ENCODE results near the gene RTP1. TPM values are rescaled to one million over a fixed set of nuclear protein-coding genes. Genes with fewer than 3 reads are reported as not detected.
"Not testable (repeated sequence)": the region's sequence is repeated elsewhere in the genome, so short reads cannot be mapped to it uniquely, and the experiment has no call there.

The RTP1 gene
- polyA plus RNA-seq, 3 donors: not detected

DNA sequence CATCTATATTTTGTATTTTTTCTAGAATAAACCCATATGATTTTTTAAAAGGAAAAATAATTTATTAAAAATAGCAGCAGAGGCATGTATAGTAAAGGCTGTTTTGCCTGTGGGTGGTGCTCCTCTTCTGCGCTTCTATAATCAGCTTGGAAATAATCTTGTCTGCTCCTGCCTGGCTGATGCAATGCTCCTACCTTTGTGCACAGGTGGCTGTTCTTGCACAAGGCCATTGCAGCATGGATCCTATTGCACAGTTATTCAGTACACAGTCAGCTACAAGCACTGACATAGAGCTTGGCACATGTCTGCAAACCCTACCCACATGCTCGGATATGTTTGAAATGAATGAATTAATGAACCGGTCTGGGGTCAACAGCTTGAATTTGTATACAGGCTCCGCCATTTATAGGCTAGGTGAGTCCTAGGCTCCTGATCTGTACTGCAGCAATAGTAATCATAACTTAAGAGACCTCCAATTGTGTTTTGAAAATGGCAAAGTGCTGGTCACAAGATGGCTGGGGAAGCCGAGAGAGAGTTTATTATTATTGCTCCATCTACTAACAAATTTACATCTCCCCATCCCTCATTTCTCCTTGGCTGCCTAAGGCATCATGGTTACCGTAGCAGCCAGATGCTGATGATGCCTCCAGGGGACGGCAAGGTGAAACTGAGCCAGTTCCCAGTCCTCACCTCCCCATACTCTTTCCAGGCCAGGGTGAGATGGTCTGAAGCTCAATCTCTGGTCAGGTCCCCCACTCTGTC, 532 bp upstream of the RTP1 start:
- no peak for DNase-seq (ENCODE audit: low read depth in 3 of 3, low spot score in 2 of 3)

DNA sequence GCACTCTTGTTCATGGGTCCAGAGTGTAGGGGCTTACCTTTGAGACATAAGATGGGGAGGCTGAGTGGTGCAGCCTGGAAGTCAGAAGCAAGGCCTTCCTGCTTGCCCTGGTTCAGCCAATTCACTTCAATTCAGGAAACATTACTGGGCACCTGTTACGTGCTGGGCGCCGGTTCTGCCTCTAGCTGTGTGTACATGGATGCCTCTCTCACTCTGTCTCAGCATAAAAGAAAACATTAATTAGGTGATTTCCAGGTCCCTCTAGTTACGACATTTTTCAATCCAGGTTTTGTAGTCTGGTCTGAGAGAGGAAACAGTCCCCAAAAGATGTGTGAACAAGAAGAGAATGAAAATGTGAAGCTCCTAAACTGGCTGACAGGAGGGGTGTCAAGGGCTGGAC, 1.2 kb downstream of the RTP1 start:
- DNase-seq (ENCODE audit: low read depth in 3 of 3, low spot score in 2 of 3): no peak

DNA sequence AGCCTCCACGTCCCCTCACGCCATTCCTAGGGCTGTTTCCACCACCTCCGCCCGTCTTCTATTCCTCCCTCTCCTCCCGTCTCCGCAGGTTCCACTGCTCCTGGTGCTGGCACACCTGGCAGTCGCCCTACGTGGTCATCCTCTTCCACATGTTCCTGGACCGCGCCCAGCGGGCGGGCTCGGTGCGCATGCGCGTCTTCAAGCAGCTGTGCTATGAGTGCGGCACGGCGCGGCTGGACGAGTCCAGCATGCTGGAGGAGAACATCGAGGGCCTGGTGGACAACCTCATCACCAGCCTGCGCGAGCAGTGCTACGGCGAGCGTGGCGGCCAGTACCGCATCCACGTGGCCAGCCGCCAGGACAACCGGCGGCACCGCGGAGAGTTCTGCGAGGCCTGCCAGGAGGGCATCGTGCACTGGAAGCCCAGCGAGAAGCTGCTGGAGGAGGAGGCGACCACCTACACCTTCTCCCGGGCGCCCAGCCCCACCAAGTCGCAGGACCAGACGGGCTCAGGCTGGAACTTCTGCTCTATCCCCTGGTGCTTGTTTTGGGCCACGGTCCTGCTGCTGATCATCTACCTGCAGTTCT, 2.3 kb downstream of the RTP1 start:
- DNase-seq (ENCODE audit: low read depth in 3 of 3, low spot score in 2 of 3): not testable (repeated sequence)

DNA sequence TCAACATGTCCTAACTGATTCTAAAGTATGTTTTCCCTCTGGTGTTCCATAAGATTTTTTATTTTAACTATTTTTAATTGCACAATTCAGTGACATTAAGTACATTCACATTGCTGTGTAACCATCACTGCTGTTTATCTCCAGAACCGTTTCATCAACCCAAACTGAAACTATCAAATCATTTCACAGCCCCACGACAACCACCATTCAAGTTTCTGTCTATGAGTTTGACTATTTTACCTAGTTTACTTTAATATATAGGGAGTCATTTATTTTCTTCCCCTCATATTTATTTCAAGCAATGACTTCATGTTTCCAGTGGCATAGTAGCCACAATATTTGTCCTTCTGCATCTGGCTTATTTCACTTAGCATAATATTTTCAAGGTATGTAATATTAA, 8.4 kb downstream of the RTP1 start:
- no peak for DNase-seq (ENCODE audit: low read depth in 3 of 3, low spot score in 2 of 3)

DNA sequence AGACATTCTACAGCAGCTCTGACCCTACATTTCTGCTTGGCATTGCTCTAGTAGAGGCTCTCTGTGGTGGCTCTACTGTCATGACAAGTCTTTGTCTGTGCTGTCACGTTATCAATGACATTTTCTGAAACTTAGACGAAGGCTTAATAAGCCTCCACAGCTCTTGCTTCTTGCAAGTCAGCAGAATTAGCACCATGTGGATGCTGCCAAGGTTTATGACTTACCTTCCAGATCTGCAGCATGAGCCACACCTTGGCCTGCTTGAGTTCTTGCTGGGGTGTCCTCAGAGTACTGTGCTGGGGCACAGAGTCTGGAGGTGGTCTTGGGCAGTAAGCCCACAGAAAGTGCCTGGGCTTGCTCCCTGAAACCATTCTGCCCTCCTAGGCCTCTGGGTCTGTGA, 9.8 kb downstream of the RTP1 start:
- no peak for DNase-seq (ENCODE audit: low read depth in 3 of 3, low spot score in 2 of 3)

DNA sequence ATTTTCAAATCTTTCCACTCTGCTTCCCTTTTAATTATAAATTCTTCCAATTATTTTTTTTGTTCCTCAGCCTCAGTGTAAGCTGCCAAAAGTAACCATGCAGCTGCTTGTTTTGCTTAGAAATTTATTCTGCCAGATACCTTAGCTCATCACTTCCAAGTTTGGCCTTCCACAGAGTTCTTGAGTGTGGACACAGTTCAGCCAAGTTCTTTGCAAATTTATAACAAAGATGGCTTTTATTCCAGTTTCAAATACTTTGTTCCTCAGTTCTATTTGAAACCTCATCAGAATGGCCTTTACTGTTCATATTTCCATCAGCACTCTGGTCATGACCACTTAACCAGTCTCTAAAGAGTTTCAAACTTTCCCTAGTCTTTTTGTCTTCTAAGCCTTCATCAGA, 10.3 kb downstream of the RTP1 start:
- no peak for DNase-seq (ENCODE audit: low read depth in 3 of 3, low spot score in 2 of 3)

DNA sequence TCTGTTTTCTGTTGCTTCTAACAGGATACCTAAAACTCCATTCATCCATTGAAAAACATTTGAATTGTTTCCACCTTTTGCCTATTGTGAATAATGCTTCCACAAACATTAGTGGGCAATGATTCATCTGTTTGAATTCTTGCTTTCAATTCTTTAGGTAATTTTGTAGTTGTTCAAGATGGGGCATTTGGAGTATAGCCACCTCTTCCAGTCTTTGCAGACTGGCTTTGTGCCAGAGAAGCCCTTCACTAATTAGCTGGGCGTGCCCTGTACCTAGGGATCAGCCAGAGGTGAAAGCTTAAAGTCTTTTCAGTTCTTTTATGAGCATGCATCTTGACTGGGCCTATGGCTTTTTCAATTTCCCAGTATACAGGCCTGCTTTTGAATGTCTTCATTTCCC, 10.9 kb downstream of the RTP1 start:
- DNase-seq (ENCODE audit: low read depth in 3 of 3, low spot score in 2 of 3): no peak

DNA sequence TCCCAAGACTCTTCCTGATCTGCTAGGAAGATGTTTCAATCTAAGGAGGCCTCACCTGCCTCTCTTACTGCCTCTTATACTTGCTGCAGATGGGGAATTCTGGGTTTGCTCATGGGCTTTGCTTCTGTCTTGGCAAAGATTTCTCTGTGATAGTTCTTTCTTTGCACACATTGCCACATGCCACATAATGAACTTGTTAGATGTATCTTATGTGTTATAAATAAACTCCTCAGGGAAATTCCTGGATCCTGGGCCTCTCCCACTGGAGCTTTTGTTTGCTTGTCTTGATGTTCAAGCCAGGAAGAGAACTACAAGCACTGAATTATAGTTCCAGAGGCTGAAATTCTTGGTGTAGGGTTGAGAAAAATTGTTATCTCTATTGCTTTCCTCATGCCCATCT, 12.2 kb downstream of the RTP1 start:
- DNase-seq (ENCODE audit: low read depth in 3 of 3, low spot score in 2 of 3): no peak

DNA sequence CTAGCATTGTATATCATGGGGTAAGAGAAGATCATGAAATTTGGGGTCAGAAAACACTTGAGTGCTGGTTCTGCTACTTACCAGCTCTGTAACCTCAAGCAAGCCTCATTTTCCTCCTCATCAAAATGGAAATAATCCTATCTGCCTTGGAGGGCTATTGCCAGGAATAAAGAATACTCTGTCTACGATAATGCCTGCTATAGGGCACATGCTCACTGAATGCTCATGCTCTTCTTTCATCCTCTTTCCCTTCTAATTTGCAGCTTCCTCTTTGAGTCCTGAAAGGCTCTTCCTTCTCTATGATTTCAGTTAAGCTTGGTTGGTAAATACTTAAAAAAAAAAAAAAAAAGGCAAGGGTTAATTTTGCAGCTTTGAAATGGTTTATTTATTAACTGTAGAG, 12.8 kb downstream of the RTP1 start:
- DNase-seq (ENCODE audit: low read depth in 3 of 3, low spot score in 2 of 3): no peak

DNA sequence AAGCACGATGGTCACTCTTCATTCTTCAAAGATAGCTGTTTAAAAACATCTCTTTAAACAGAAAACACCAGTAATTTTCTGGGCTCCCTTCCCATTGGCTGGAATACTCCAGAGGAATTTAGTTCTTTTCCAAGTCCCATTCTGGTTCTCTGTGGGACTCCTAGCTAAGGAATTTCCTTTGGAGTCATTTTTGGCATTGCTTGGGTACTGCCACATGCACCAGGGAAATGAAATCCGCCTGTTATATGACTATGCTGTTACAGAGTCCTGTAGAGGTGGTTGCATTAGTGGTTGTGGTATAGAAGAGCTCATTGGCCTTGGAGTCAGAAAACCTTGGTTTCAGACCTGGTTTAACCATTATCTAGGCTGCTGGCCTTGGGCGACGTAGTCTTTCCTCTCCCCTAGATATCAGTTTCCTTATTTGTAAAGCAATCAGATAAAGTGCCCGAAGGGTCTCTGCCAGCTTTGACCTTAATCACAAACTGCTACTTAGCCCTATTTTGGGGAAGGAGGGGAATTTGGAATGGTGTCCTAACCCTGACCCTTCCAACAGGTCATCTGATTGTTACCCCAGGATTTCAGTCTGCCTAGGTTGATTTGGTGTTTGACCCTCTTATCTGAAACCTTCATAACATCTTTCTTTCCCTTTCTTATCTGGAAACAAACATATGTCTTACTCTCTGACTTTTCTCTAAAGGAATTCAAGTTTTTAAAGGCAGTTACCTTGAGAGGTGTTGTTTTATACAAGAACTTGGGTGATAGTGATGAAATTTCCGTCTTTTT, 13.4 kb downstream of the RTP1 start:
- no peak for DNase-seq (ENCODE audit: low read depth in 3 of 3, low spot score in 2 of 3)

DNA sequence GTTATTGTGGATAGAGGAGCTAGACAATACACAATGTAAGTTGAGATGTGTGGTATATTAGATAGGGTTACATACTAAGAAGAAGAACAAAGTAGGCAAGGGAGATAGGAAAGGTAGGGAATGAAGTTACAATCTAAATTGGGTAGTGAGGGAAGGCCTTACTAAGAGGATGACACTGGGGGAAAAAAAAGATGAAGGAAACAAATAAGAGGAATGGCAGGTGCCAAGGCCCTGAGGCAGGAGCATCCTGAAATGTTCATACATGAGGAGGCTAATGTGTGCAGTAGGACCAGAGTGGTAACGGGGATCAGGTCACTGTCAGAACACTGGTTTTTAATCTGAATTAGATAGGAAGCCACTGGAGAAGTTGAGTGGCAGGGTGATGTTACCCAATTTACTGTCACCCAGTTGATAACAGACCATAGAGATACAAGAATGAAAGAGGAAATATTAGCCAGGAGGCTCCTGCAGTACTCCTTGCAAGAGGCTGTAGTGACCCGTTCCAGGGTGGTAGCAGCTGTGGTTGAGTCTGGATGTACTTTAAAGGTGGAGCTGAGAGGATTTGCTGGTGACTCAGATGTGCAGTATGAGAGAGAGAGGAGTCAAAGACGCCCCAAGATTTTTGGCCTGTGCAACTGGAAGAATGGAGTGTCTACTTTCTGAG, 14.4 kb downstream of the RTP1 start:
- no peak for DNase-seq (ENCODE audit: low read depth in 3 of 3, low spot score in 2 of 3)

DNA sequence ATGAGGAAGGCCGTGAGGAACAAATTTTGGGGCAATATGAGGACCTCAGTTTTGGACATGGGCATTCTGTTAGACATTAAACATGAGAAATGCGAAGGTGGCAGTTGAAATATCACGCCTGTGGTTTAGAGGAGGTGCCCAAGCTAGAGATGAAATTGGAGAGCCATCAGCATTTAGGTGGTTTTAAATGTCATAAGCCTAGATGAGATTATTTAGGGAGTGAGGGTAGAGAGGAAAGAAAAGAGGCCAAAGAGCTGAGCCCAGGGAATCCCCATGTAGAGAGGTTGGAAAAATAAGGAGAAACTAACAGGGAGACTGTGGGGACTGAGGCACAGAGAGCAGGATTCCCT, 14.9 kb downstream of the RTP1 start:
- DNase-seq (ENCODE audit: low read depth in 3 of 3, low spot score in 2 of 3): no peak

DNA sequence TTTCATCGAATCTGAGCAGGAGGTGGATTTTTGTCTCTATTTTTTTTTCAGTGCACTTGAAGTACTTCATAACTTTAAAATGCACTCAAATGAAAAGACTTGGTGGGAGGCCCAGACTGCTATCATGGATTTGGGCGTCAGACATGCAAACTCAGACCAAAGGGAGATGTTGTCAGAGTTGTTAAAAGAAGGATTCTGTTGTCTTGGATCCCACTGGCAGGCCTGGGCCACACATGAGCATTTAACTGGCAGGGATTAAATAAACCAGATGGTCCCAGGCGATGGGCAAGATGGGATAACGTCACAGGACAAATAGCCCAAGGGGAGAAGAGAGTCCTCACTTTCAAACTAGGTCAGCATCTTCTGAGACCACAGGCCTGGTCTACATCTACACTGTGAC, 15.4 kb downstream of the RTP1 start:
- DNase-seq (ENCODE audit: low read depth in 3 of 3, low spot score in 2 of 3): no peak

DNA sequence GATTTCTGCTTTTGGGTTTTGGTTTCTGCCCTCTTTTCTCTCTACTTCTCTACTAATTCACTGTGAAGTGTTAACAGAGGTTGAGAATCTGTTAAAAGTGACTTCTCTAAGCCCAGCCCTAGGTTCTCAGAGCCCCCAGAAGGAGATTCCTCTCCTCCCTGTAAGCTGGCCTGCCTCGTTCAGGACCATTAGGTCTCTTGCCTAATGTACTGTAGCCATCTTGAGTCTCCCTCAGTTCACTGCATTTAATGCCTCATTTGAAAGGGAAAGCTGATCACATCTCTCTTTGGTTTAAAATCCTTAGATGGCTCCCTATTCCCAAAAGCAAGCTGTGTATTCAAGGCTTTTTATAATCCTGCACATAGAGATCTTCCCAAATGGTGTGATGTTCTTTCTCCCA, 16.3 kb downstream of the RTP1 start:
- peak in 1 of 3 donors; percentile 35 for DNase-seq (ENCODE audit: low read depth in 3 of 3, low spot score in 2 of 3)

DNA sequence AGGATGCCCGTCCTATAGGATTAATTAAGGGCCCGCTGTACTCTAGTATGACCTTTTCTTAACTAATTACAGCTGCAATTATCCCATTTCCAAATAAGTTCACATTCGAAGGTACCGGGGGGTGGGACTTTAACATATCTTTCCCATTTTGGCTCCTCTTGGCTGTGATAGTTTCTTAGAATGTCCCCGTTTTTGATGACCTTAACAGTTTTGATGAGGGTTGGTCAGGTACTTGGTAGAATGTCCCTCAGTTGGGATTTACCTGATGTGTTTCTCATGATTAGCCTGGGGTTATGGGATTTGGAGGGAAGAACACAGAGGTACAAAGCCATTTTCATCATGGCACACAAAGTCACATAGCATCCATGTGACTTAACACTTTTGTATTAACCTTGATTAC, 18.2 kb downstream of the RTP1 start:
- no peak for DNase-seq (ENCODE audit: low read depth in 3 of 3, low spot score in 2 of 3)

DNA sequence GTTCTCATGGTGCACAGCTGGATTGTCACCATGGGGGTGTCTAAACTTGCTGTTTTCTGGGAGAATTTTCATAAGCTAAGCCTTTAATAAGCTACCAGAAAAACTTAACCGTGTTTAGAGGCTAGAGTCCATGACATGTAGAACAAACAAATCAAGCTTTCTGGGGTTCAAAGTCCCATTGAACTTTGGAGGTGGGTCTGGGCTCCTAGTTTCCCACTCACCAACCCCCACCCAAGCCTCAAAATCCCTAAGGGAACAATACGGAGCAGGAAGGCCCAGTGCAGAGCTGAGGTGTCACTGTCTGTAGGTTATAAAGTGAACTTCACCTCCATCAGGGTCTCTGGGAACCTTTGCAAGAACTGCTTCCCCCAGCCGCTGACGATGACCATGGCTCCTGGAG, 25.5 kb downstream of the RTP1 start:
- DNase-seq (ENCODE audit: low read depth in 3 of 3, low spot score in 2 of 3): no peak

DNA sequence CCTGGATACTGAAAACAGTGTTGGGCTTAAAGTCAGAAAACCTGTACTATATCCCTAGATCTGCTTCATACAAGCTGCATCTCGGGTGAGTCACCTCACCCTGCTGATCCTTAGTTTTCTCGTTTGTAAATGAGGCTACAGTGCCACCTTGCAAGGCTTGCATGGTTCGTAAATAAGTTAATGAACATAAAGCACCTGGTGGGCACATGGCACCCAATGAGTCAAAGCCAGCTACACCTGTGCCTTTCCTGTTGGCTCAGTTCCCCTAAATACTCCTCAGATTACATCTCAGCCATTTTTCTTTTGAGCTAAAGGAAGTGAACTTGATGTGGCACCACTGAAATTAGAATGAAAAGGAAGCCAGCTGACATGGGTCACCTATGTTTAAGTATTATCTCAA, 26.5 kb downstream of the RTP1 start:
- peak in 1 of 3 donors; percentile 12 for DNase-seq (ENCODE audit: low read depth in 3 of 3, low spot score in 2 of 3)

DNA sequence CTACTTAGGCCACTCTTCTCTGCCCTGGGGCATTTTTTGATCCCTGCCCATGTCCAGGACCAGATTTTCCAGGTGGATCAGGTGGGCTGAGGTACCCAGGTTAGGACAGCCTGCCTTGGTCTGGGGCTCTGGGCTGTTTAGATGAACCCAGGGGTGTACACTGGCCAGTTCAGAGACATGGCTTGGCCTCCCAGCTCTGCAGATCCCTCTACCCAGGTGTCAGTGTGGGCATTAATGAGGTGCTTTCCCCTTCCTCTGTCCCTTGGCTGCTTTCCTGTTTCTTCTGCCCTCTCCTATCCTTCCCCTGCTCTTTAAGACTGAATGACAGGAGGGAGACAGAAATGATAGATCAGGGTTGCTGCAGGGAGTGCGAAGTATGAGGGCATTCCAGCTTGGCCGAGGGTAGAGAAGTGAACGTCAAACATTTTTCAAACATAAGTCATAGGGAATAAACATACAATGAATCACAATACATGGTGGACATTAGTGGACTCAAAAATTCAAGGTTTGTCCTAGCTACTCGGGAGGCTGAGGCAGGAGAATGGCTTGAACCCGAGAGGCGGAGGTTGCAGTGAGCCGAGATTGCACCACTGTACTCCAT, 30.5 kb downstream of the RTP1 start:
- no peak for DNase-seq (ENCODE audit: low read depth in 3 of 3, low spot score in 2 of 3)

DNA sequence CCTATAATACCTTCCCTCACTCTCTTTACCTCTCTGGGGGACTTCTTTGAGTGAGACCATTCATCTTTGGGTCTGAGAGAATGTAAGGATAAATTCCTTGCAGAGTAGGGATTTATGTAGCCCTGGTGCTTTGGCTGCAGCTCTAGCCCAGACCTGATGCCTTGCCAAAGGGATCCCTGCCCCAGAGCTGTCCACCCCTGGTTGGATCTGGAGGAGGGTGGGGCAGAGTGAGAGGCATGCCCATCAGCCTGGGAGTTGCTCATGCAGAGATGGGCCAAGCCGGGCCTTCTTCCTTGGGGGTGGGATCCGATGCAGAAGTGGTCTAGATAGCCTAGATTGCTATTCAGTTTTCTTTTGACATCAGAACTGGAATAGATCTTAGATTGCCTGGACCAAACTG, 31.5 kb downstream of the RTP1 start:
- no peak for DNase-seq (ENCODE audit: low read depth in 3 of 3, low spot score in 2 of 3)

DNA sequence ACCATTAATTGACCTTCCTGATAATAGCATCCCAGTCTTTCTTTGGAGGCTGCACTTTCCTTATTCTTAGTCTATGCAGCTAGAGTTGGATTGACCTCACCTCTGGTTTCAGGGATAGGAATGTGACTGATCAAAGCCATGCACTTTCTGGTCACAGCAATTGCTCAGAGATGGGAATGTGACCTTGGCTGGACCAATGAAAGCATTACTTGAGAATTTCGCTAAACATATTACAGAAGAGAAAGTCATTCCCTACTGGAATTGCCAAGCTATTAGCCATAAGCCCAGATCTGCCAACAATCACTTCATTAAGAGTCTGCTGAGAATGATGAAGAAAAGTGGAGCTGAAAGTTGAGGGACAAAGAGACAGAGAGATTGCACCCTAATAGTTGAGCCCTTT, 32.7 kb downstream of the RTP1 start:
- no peak for DNase-seq (ENCODE audit: low read depth in 3 of 3, low spot score in 2 of 3)

DNA sequence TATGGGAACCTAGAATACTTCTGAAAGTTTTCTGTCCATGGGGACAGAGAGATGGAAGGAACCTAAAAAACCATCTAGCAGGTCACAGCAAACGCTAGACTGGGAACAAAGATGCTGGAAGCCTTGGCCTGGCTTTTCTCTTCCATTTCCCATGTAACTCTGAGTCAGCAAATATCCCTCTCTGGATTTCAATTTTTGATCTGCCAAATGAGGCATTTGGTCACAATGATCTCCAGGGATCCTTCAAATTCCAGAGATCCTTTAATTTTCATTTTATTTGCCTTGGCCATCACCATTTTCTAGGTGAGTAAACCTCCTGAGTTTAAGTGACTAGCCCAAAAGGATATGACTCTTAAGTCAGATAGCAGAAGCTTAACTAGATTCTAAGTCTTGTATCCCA, 39.7 kb downstream of the RTP1 start:
- DNase-seq (ENCODE audit: low read depth in 3 of 3, low spot score in 2 of 3): no peak

Data from right renal cortex interstitium (tissue), 3 donors.